Endodermal cell (in vitro differentiated cells): ENCODE results near the gene SYNE1. TPM values are rescaled to one million over a fixed set of nuclear protein-coding genes. Genes with fewer than 3 reads are reported as not detected.

Experiments
- DNase-seq: peaks from one replicate; pipeline ENCODE4 v3.0.0-alpha.2; 2017
- H3K27ac ChIP-seq: 2 replicates; pipeline ENCODE4 v1.5.1; 2013; ENCODE audit warnings: mild to moderate bottlenecking, low read depth, low read length, moderate library complexity
- H3K27me3 ChIP-seq: 2 replicates; pipeline ENCODE4 v1.6.1; 2013; ENCODE audit warnings: mild to moderate bottlenecking, low read length, moderate library complexity; ENCODE audit not compliant: insufficient read depth, control insufficient read depth, poor library complexity, severe bottlenecking
- H3K36me3 ChIP-seq: 2 replicates; pipeline ENCODE4 v1.7.0; 2013; ENCODE audit warnings: mild to moderate bottlenecking, low read length, moderate library complexity; ENCODE audit not compliant: control insufficient read depth, insufficient read depth
- H3K4me1 ChIP-seq: one replicate; pipeline ENCODE4 v1.7.0; 2013; ENCODE audit warnings: low read length; ENCODE audit not compliant: control insufficient read depth, insufficient read depth
- H3K4me3 ChIP-seq: 2 replicates; pipeline ENCODE4 v1.5.1; 2013; ENCODE audit warnings: mild to moderate bottlenecking, low read length, moderate library complexity
- H3K9ac ChIP-seq: 2 replicates; pipeline ENCODE4 v1.6.1; 2013; ENCODE audit warnings: mild to moderate bottlenecking, low read length, moderate library complexity; ENCODE audit not compliant: poor library complexity, severe bottlenecking; ENCODE audit errors: extremely low read depth
- H3K9me3 ChIP-seq: 2 replicates; pipeline ENCODE4 v1.6.1; 2013; ENCODE audit warnings: mild to moderate bottlenecking, low read length, moderate library complexity; ENCODE audit not compliant: control insufficient read depth
- H3K27ac Mint-ChIP-seq: 2 replicates; pipeline ENCODE4 v1.8.0; 2020; ENCODE audit warnings: mixed read lengths
- H3K27me3 Mint-ChIP-seq: 2 replicates; pipeline ENCODE4 v1.8.0; 2021; ENCODE audit warnings: mild to moderate bottlenecking, mixed read lengths; ENCODE audit not compliant: insufficient read depth
- H3K36me3 Mint-ChIP-seq: 2 replicates; pipeline ENCODE4 v1.8.0; 2020; ENCODE audit warnings: low read depth, mixed read lengths
- H3K4me1 Mint-ChIP-seq: 2 replicates; pipeline ENCODE4 v1.8.0; 2020; ENCODE audit warnings: mixed read lengths
- H3K4me3 Mint-ChIP-seq: 2 replicates; pipeline ENCODE4 v1.8.0; 2020; ENCODE audit warnings: mild to moderate bottlenecking, moderate library complexity, mixed read lengths
- H3K9me3 Mint-ChIP-seq: 2 replicates; pipeline ENCODE4 v1.8.0; 2020; ENCODE audit warnings: mild to moderate bottlenecking, mixed read lengths
- CTCF ChIP-seq: fragments of 200-600 bp; sonication (generic); conservative IDR thresholded peaks from 2 replicates; pipeline ENCODE4 v1.5.0; 2021; ENCODE audit warnings: antibody characterized with exemption, mild to moderate bottlenecking
- WGBS, 2 experiments: methylation state at CpG; one replicate each; pipeline versions ENCODE4 v1.1.5 to v1.1.7; 2013; ENCODE audit warnings: missing lambda C conversion rate in 2 of 2, mixed read lengths in 1 of 2; ENCODE audit not compliant: insufficient coverage in 1 of 2, insufficient read length in 1 of 2; 5-methylcytosine and 5-hydroxymethylcytosine counted together
- total RNA-seq, 2 donors: library from RNA; stranded (reverse); fragmentation: NEBNext Ultra II Directional in 1 of 2; extraction: Animal tissue kit (Norgen Biotek cat#: 25700) in 1 of 2; gene quantifications; 2 replicates in 1 of 2; 3 replicates in 1 of 2; pipeline ENCODE4 v1.2.1, GENCODE V29; 2021

The SYNE1 gene
- total RNA-seq, 2 donors from 2014 or later = 7.9 to 9.5 TPM

- H3K9ac ChIP-seq = no peak overlapping the region
- no peaks in the 10 kb centered on the region for H3K27me3 ChIP-seq
- no peak overlapping the region for H3K4me3 ChIP-seq
- Mint-ChIP-seq H3K4me3 (no peak overlapping the region), H3K27ac (no peak overlapping the region), H3K4me1 (peaks cover 4% of the 10 kb centered on the region), H3K9me3 (no peaks in the 10 kb centered on the region), H3K36me3 (no peaks in the 10 kb centered on the region), H3K27me3 (no peaks in the 10 kb centered on the region)
- no peaks in the 10 kb centered on the region for H3K36me3 ChIP-seq
- WGBS, 2 experiments = 91 to 96% methylated on average over 9 to 15 of the region's 15 CpGs
- no peaks in the 10 kb centered on the region for H3K9me3 ChIP-seq
- no peak for TF ChIP-seq CTCF
- no peak for DNase-seq
- no peak overlapping the region for H3K27ac ChIP-seq
- H3K4me1 ChIP-seq = no peaks in the 10 kb centered on the region
Measured at GRCh38 chr6:152441902-152442301, 195.3 kb downstream of the SYNE1 start.

GRCh38 chr6:152435816-152436215 is 201.3 kb downstream of the SYNE1 start:
- no peak overlapping the region for H3K4me3 ChIP-seq
- no peaks in the 10 kb centered on the region for H3K27me3 ChIP-seq
- Mint-ChIP-seq H3K4me1 (no peaks in the 10 kb centered on the region), H3K9me3 (no peaks in the 10 kb centered on the region), H3K4me3 (no peak overlapping the region), H3K27me3 (no peaks in the 10 kb centered on the region), H3K27ac (no peak overlapping the region), H3K36me3 (no peaks in the 10 kb centered on the region)
- DNase-seq = no peak
- H3K9me3 ChIP-seq = no peaks in the 10 kb centered on the region
- no peaks in the 10 kb centered on the region for H3K36me3 ChIP-seq
- H3K27ac ChIP-seq = no peak overlapping the region
- no peaks in the 10 kb centered on the region for H3K4me1 ChIP-seq
- WGBS, 2 experiments = 82 to 86% methylated on average over 1 to 3 of the region's 3 CpGs
- no peak for TF ChIP-seq CTCF
- no peak overlapping the region for H3K9ac ChIP-seq

- Histone ChIP-seq H3K27ac (no peak overlapping the region), H3K27me3 (no peaks in the 10 kb centered on the region), H3K4me3 (no peak overlapping the region), H3K9ac (no peak overlapping the region), H3K36me3 (no peaks in the 10 kb centered on the region), H3K9me3 (no peaks in the 10 kb centered on the region), H3K4me1 (no peaks in the 10 kb centered on the region)
- H3K27me3 Mint-ChIP-seq = no peaks in the 10 kb centered on the region
- H3K4me3 Mint-ChIP-seq = no peak overlapping the region
- H3K36me3 Mint-ChIP-seq = no peaks in the 10 kb centered on the region
- H3K27ac Mint-ChIP-seq = no peak overlapping the region
- H3K9me3 Mint-ChIP-seq = no peaks in the 10 kb centered on the region
- WGBS, 2 experiments = no CpG with 5 or more reads among the region's 2 CpGs
- H3K4me1 Mint-ChIP-seq = no peaks in the 10 kb centered on the region
- no peak for TF ChIP-seq CTCF
- DNase-seq = no peak
Measured at GRCh38 chr6:152432758-152433157, 204.4 kb downstream of the SYNE1 start.
